ENCODE data around the gene PI4KB. TPM values are rescaled to one million over a fixed set of nuclear protein-coding genes. Genes with fewer than 3 reads are reported as not detected.

The PI4KB gene
- total RNA-seq, 1 experiment from 2014 or later = 60.0 TPM

- peak; percentile 99 for DNase-seq (ENCODE audit: low read depth)
These were observed 15.5 kb downstream of the PI4KB start for GRCh38 chr1:151311589-151312331.

DNA sequence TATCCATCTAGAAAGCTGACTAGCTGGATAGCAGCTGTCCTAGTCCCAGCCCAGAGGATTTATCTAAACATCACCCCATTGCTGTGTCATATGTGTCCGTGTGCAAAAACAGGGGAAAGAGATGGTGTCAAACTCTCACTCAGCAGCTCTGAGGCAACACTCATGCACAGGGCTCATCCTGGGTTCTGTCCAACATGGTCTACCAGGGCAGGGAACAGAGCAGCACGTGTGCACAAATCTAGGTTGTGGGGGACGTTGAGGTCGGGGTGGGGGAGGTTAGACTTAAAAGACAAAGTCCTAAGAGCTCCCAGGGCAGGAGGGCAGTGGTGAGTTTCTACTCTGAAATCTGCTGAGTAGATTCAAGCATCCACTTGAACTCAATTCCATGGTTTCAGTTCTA lies 16.2 kb downstream of the PI4KB start:
- DNase-seq (ENCODE audit: low read depth) = peak; percentile 45

GRCh38 chr1:151309811-151310323 lies 17.3 kb downstream of the PI4KB start:
- peak; percentile 87 for DNase-seq (ENCODE audit: low read depth)

GRCh38 chr1:151294742-151295462 lies 32.3 kb downstream of the PI4KB start:
- no peak for DNase-seq (ENCODE audit: low read depth)

DNA sequence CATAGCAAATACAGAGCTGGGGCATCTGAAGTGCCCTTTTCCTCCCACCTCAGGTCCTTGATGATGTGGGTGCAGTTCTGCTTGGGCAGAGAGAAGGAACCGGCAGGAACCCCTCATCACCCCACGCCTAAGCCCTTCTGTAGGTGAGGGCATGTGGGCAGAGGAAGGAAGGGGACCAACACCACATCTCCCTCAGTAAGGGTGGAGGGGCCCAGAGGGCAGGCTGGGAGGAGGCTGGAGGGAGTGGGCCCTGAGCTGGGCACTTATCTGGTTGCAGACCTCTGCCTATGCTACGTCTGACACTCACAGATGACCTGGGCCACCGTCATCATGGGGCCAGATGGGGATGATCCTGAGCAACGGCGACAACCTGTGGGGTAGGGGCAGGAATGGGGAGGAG lies 34.1 kb downstream of the PI4KB start:
- no peak for DNase-seq (ENCODE audit: low read depth)

DNA sequence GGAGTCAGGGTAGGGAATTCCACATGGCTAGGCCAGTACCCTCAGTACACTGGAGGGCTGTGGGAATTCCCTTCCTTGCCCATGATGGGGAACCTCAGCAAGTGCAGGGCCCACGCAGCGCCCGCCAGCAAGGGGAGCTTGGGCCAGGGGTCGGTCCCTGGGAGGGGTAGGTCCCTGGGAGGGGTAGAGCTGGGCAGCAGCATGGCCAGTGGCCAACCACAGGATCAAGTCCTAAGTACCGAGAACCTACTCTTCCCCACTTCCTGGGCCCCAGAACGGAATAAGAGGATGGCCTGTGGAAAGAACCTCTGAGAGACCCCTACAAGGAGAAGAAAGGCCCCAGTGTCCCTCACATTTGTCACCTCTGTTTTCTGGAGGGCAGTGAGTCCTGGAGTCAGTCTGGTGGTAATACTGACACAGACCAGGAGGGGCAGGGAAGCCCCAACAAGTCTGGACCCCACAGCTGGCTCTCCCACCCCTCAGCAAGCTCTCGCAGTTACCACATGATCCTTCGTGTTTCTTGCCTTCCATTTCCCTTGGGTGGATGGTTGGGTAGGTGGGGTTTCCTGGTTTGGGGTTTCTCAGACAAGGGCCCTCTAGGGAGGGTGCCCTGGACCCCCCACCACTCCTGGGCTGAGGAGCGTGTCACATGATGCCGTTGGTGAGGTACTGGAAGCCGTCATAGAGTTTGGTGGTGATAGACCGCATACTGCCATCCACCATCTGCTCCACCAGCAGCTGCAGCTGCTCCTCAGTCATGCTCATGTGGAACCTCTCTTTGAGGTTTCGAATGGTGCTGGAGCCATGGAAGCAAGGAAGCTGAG lies 34.8 kb downstream of the PI4KB start:
- peak; percentile 55 for DNase-seq (ENCODE audit: low read depth)

DNA sequence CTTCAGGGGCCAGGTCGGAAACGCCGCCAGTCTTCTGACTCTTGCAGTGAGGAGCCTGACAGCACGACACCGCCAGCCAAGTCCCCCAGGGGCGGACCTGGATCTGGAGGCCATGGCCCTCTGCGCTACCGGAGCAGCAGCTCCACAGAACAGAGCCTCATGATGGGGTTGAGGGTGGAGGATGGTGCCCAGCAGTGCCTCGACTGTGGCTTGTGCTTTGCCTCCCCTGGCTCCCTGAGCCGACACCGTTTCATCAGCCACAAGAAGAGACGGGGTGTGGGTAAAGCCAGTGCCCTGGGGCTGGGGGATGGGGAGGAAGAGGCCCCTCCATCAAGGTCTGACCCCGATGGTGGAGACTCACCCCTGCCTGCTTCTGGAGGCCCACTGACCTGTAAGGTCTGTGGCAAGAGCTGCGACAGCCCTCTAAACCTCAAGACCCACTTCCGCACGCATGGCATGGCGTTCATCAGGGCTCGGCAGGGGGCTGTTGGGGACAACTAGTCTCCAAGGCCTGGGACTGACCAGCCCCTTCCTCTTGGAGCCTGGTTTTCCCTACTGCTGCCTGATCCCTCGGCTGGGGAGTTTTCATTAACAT lies 36.4 kb downstream of the PI4KB start:
- no peak for DNase-seq (ENCODE audit: low read depth)

GRCh38 chr1:151289991-151290708 lies 37.1 kb downstream of the PI4KB start:
- no peak for DNase-seq (ENCODE audit: low read depth)

- DNase-seq (ENCODE audit: low read depth) = no peak
These were observed 37.9 kb downstream of the PI4KB start for GRCh38 chr1:151289080-151289935.

- DNase-seq (ENCODE audit: low read depth) = no peak
These were observed 38.7 kb downstream of the PI4KB start for GRCh38 chr1:151288502-151288901.

- DNase-seq (ENCODE audit: low read depth) = no peak
These were observed 39.3 kb downstream of the PI4KB start for GRCh38 chr1:151287767-151288500.

DNA sequence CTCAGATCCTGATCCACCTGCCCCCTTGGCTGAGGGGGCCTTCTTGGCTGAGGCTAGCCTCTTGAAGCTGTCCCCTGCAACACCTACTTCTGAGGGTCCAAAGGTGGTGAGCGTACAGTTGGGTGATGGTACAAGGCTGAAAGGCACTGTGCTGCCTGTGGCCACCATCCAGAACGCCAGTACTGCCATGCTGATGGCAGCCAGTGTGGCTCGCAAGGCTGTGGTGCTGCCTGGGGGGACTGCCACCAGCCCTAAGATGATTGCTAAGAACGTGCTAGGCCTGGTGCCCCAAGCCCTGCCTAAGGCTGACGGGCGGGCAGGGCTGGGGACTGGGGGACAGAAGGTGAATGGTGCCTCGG lies 39.9 kb downstream of the PI4KB start:
- no peak for DNase-seq (ENCODE audit: low read depth)

DNA sequence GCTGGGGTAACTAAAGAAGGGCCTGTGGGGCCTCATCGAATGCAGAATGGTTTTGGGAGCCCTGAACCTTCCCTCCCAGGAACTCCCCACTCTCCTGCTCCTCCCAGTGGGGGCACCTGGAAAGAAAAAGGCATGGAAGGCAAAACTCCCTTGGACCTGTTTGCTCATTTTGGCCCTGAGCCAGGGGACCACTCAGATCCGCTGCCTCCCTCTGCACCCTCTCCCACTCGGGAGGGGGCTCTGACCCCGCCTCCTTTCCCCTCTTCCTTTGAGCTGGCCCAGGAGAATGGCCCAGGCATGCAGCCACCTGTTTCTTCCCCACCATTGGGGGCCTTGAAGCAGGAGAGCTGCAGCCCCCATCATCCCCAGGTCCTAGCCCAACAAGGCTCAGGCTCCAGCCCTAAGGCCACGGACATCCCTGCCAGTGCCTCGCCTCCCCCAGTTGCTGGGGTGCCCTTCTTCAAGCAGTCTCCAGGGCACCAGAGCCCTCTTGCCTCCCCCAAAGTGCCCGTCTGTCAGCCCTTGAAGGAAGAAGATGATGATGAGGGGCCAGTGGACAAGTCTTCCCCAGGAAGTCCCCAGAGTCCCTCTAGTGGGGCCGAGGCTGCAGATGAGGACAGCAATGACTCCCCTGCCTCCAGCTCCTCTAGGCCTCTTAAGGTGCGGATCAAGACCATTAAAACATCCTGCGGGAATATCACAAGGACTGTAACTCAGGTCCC lies 40.4 kb downstream of the PI4KB start:
- DNase-seq (ENCODE audit: low read depth) = no peak

DNA sequence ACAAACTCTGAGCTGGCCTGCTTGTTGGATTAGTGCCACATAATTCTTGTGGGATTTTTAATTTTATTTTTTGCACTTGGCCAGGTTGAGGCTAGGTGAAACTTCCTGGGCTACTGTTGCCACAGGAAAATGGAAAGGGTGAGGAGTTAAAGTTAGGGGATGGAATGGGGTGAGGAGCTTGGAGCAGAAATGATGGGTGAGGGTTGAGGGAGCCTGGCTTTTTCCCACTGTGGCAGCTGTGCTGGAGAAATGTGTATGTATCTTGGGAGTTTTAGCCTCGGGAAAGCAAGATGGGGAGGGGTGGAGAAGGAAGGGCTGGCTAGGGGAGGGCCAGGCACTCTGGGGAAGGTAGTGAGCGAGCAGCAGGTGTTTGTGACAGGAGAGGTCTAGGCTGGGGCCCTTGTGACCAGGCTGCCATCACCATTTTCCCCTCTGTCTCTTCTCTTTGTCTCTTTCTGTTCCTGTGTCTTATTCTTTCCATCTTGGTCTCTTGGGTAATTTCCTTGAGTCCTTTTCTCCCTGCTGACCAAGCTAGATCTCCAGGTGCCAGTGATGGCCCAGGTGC lies 43.1 kb downstream of the PI4KB start:
- DNase-seq (ENCODE audit: low read depth) = no peak

GRCh38 chr1:151282883-151283725 lies 44.1 kb downstream of the PI4KB start:
- peak; percentile 12 for DNase-seq (ENCODE audit: low read depth)

DNA sequence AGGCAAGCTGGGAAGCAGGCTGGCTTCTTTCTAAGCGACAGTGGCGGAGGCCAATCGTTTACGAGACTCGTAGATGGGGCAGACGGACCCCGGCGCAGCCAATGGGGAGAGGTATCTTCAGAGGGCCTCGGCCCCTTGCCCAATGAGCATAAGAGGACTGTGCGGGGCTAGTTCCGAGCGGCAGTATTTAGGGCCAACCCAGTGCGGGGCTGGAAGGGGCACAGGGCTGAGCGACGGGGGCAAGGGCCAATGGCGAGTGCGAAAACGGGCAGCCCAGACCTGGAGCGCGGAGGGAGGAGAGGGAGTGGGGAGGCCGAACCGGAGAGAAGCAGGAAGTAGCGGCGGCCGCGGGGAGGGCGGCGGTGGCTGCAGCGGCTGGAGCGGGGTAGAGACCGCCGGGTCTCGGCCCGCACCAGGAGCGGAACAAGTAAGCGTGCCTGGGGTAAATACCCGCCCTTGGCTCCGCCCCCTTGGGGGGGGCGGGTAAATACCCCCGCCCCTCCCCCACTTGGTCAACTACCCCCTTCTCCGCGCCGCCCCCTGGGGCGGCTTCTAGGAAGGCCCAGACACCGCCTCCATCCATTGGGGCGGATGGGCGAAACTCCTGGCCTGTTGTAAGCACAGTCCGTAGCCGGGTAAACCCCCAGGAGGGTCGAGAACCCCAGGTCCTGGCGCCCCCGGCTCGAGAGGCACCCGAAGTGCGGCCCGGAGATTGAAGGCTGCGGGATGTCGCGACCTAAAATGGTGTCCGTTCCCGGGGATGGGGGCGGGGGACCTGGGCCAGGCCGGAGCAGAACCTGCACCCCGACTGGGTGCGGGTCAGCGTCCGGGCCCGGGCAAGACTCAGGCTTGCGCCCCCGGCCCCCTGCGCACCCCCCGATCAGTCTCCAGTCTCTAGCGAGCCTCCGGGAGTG lies 45.0 kb downstream of the PI4KB start, which contains the start of gene ZNF687:
Gene ZNF687, plus strand, starts transcription at position 331 of the 914 bp plus-strand sequence. CDS start 3,993 bp downstream, outside the sequence.
- peak; percentile 100 for DNase-seq (ENCODE audit: low read depth)

Measured in LHCN-M2 (cell line).